Testis (tissue), 2 donors: ENCODE data around the gene SH3GL2.

Source experiments
- POLR2A ChIP-seq: fragments of 450-650 bp; IDR thresholded peaks from one replicate; pipeline ENCODE4 v1.6.1; 2017; ENCODE audit warnings: antibody characterized with exemption, mild to moderate bottlenecking, moderate library complexity
- TF ChIP-seq, protein P1 (sequence below), 3 experiments: fragments of 450-650 bp in 2 of 3; fragments of 200-600 bp in 1 of 3; sonication (generic) in 1 of 3; IDR thresholded peaks; one replicate each; pipeline ENCODE4 v1.5.1; 2016 to 2019; ENCODE audit warnings: antibody characterized with exemption in 3 of 3, mild to moderate bottlenecking in 2 of 3, moderate library complexity in 1 of 3

DNA sequence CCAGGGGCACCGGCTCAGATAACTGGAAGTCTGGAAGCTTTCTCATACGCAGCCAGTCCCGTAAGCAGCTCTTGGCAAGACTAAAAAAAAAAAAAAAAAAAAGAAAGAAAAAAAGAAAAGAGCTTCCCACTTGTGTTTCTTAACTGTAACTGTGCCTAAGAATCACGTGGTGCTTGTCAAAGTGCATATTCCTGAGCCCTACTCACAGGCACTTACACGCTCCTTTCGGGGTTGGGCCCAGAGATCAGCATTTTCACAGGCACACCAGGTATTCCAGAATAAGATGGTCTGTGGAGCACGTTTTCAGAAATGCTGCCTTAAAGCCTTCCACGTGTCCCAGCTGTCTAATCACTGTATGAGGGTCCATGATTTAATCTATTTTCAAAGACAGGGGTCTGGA lies 22.6 kb upstream of the SH3GL2 start:
- TF ChIP-seq, protein P1, sequence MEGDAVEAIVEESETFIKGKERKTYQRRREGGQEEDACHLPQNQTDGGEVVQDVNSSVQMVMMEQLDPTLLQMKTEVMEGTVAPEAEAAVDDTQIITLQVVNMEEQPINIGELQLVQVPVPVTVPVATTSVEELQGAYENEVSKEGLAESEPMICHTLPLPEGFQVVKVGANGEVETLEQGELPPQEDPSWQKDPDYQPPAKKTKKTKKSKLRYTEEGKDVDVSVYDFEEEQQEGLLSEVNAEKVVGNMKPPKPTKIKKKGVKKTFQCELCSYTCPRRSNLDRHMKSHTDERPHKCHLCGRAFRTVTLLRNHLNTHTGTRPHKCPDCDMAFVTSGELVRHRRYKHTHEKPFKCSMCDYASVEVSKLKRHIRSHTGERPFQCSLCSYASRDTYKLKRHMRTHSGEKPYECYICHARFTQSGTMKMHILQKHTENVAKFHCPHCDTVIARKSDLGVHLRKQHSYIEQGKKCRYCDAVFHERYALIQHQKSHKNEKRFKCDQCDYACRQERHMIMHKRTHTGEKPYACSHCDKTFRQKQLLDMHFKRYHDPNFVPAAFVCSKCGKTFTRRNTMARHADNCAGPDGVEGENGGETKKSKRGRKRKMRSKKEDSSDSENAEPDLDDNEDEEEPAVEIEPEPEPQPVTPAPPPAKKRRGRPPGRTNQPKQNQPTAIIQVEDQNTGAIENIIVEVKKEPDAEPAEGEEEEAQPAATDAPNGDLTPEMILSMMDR (IDR thresholded peaks at IDR 0.05), result no peak
- no peak for TF ChIP-seq POLR2A
